H1 (cell line): ENCODE data around the gene RGS6. TPM values are rescaled to one million over a fixed set of nuclear protein-coding genes. Genes with fewer than 3 reads are reported as not detected.

Experiments
- CTCF ChIA-PET: fragments of 300-600 bp; sonication (Branson Sonifier 250); formaldehyde crosslinking; loops from one replicate; lab custom pipeline; 2021; ENCODE audit not compliant: partially characterized antibody; lab: Charles Lee
- POLR2A ChIA-PET: fragments of 300-600 bp; sonication (Branson Sonifier 250); formaldehyde crosslinking; loops from one replicate; lab custom pipeline; 2021; ENCODE audit warnings: inconsistent platforms; ENCODE audit not compliant: partially characterized antibody; lab: Charles Lee
- DNase-seq, 2 experiments: peaks; one replicate each; pipeline versions ENCODE4 v3.0.0 to v3.0.0-alpha.2; 2010 to 2022; ENCODE audit warnings: low spot score in 2 of 2, low read depth in 1 of 2, mixed read lengths in 1 of 2
- FAIRE-seq: peaks from 2 replicates; lab custom pipeline; 2011; peaks lifted over from hg19 to GRCh38; lab: Jason Lieb, UNC
- H2AFZ ChIP-seq: 2 replicates; pipeline ENCODE4 v1.8.1; 2012; ENCODE audit warnings: low read length, inconsistent platforms
- H2AK5ac ChIP-seq: 2 replicates; pipeline ENCODE4 v1.6.1; 2013; ENCODE audit warnings: low read depth, low read length
- H2BK120ac ChIP-seq: replicated peaks from 2 replicates; pipeline ENCODE3; 2013; ENCODE audit warnings: low read depth, low read length, inconsistent platforms
- H2BK12ac ChIP-seq: 2 replicates; pipeline ENCODE4 v1.6.1; 2013; ENCODE audit warnings: low read depth, low read length
- H2BK15ac ChIP-seq: 2 replicates; pipeline ENCODE4 v1.6.1; 2013; ENCODE audit warnings: low read length
- H2BK20ac ChIP-seq: 2 replicates; pipeline ENCODE4 v1.6.1; 2013; ENCODE audit warnings: low read length
- H2BK5ac ChIP-seq: 2 replicates; pipeline ENCODE4 v1.6.1; 2013; ENCODE audit warnings: low read depth, low read length
- H3K14ac ChIP-seq: 2 replicates; pipeline ENCODE4 v1.6.1; 2013; ENCODE audit warnings: inconsistent platforms; ENCODE audit not compliant: insufficient read length
- H3K18ac ChIP-seq: 2 replicates; pipeline ENCODE4 v1.6.1; 2013; ENCODE audit warnings: low read length; ENCODE audit errors: extremely low read depth
- H3K23ac ChIP-seq: 2 replicates; pipeline ENCODE4 v1.6.1; 2013; ENCODE audit warnings: inconsistent platforms; ENCODE audit not compliant: insufficient read length
- H3K23me2 ChIP-seq: 2 replicates; pipeline ENCODE4 v1.6.1; 2013; ENCODE audit warnings: low read depth, low read length
- H3K27ac ChIP-seq: 2 replicates; pipeline ENCODE4 v1.6.1; 2011; ENCODE audit warnings: low read depth, low read length, inconsistent platforms
- H3K27me3 ChIP-seq, 4 experiments: replicated peaks in 1 of 4; 1 replicate in 1 of 4; 2 replicates in 3 of 4; pipeline versions ENCODE4 v1.6.1 to v1.8.1; 2011 to 2013; ENCODE audit warnings: low read length in 3 of 4, mild to moderate bottlenecking in 3 of 4, inconsistent platforms in 2 of 4, mixed read lengths in 2 of 4, moderate library complexity in 1 of 4; ENCODE audit not compliant: control insufficient read depth in 3 of 4, insufficient read depth in 3 of 4; ENCODE audit errors: extremely low read depth in 1 of 4
- H3K36me3 ChIP-seq, 4 experiments: 2 replicates each; pipeline versions ENCODE4 v1.6.1 to v1.8.1; 2011 to 2013; ENCODE audit warnings: mild to moderate bottlenecking in 4 of 4, low read length in 3 of 4, moderate library complexity in 2 of 4, control low read depth in 1 of 4, inconsistent platforms in 1 of 4; ENCODE audit not compliant: insufficient read depth in 4 of 4, control insufficient read depth in 2 of 4
- H3K4ac ChIP-seq: replicated peaks from 2 replicates; pipeline ENCODE3; 2013; ENCODE audit warnings: low read length, low read depth, mixed read lengths, inconsistent platforms; ENCODE audit not compliant: insufficient read length
- H3K4me1 ChIP-seq, 4 experiments: replicated peaks in 1 of 4; 1 replicate in 1 of 4; 2 replicates in 3 of 4; pipeline versions ENCODE4 v1.6.1 to v1.8.1; 2011 to 2013; ENCODE audit warnings: low read length in 3 of 4, inconsistent platforms in 2 of 4, mixed read lengths in 1 of 4; ENCODE audit not compliant: insufficient read depth in 4 of 4, control insufficient read depth in 3 of 4
- H3K4me2 ChIP-seq, 2 experiments: 2 replicates each; pipeline versions ENCODE4 v1.6.1 to v1.8.1; 2011 to 2013; ENCODE audit warnings: low read depth in 2 of 2, low read length in 2 of 2, control low read depth in 1 of 2, inconsistent platforms in 1 of 2, mild to moderate bottlenecking in 1 of 2; ENCODE audit not compliant: insufficient read depth in 1 of 2
- H3K4me3 ChIP-seq, 4 experiments: fragments of 200-600, 300-600 bp in 1 of 4; sonication (generic), shearing (Covaris generic), sonication (Bioruptor Twin) in 1 of 4; 2 replicates each; pipeline versions ENCODE4 v1.5.1 to v1.8.1; 2011 to 2016; ENCODE audit warnings: low read length in 4 of 4, low read depth in 3 of 4, control low read depth in 2 of 4, inconsistent platforms in 2 of 4, mild to moderate bottlenecking in 2 of 4, mixed read lengths in 1 of 4, moderate library complexity in 1 of 4; ENCODE audit not compliant: insufficient read depth in 2 of 4; ENCODE audit errors: extremely low read depth in 1 of 4
- H3K56ac ChIP-seq: replicated peaks from 2 replicates; pipeline ENCODE3; 2013; ENCODE audit warnings: low read depth, mild to moderate bottlenecking, mixed read lengths, low read length, inconsistent platforms; ENCODE audit not compliant: insufficient read length
- H3K79me1 ChIP-seq: 2 replicates; pipeline ENCODE4 v1.6.1; 2013; ENCODE audit warnings: low read depth, low read length, control low read depth
- H3K79me2 ChIP-seq, 2 experiments: 2 replicates each; pipeline versions ENCODE4 v1.6.1 to v1.8.1; 2012 to 2013; ENCODE audit warnings: low read length in 2 of 2, mild to moderate bottlenecking in 2 of 2, inconsistent platforms in 1 of 2; ENCODE audit not compliant: insufficient read depth in 2 of 2, control insufficient read depth in 1 of 2
- H3K9ac ChIP-seq, 4 experiments: replicated peaks in 1 of 4; 1 replicate in 1 of 4; 2 replicates in 3 of 4; pipeline versions ENCODE4 v1.6.1 to v1.8.1; 2011 to 2013; ENCODE audit warnings: low read depth in 3 of 4, low read length in 3 of 4, control low read depth in 2 of 4, mild to moderate bottlenecking in 2 of 4, moderate library complexity in 2 of 4, inconsistent platforms in 1 of 4; ENCODE audit errors: extremely low read depth in 1 of 4
- H3K9me3 ChIP-seq, 2 experiments: 2 replicates each; pipeline versions ENCODE4 v1.6.1 to v1.8.1; 2012 to 2013; ENCODE audit warnings: mild to moderate bottlenecking in 2 of 2, moderate library complexity in 2 of 2, control low read depth in 1 of 2, inconsistent platforms in 1 of 2, low read depth in 1 of 2, low read length in 1 of 2, mixed read lengths in 1 of 2; ENCODE audit not compliant: insufficient read depth in 2 of 2
- H4K20me1 ChIP-seq, 2 experiments: replicated peaks in 1 of 2; 2 replicates each; pipeline versions ENCODE3 to v1.8.1; 2011 to 2013; ENCODE audit warnings: inconsistent platforms in 2 of 2, low read length in 2 of 2, mild to moderate bottlenecking in 1 of 2; ENCODE audit not compliant: insufficient read depth in 2 of 2, control insufficient read depth in 1 of 2
- H4K5ac ChIP-seq: 2 replicates; pipeline ENCODE4 v1.6.1; 2013; ENCODE audit warnings: low read length, low read depth, mixed read lengths, inconsistent platforms; ENCODE audit not compliant: insufficient read length
- H4K8ac ChIP-seq: 2 replicates; pipeline ENCODE4 v1.8.0; 2013; ENCODE audit warnings: mild to moderate bottlenecking, moderate library complexity, low read length, inconsistent platforms; ENCODE audit not compliant: insufficient read depth; ENCODE audit errors: extremely low read depth
- H4K91ac ChIP-seq: replicated peaks from 2 replicates; pipeline ENCODE3; 2013; ENCODE audit warnings: low read length, mixed read lengths, inconsistent platforms; ENCODE audit not compliant: insufficient read length
- CREB1 ChIP-seq: IDR thresholded peaks from 2 replicates; pipeline ENCODE4 v1.6.1; 2012; ENCODE audit warnings: inconsistent platforms
- EP300 ChIP-seq, 2 experiments: IDR thresholded peaks; 1 replicate in 1 of 2; 2 replicates in 1 of 2; pipeline ENCODE4 v1.6.1; 2011 to 2012; ENCODE audit warnings: low read depth in 2 of 2, low read length in 2 of 2, mild to moderate bottlenecking in 2 of 2, borderline replicate concordance in 1 of 2, inconsistent platforms in 1 of 2, moderate library complexity in 1 of 2
- FOSL1 ChIP-seq: IDR thresholded peaks from 2 replicates; pipeline ENCODE4 v1.6.1; 2011; ENCODE audit warnings: mild to moderate bottlenecking, low read depth, low read length, moderate library complexity; ENCODE audit not compliant: insufficient read depth
- HDAC6 ChIP-seq: IDR thresholded peaks from one replicate; pipeline ENCODE4 v1.7.1; 2012; ENCODE audit warnings: low read depth, mild to moderate bottlenecking, inconsistent platforms, low read length, moderate library complexity
- JUND ChIP-seq: IDR thresholded peaks from 2 replicates; pipeline ENCODE4 v1.6.1; 2011; ENCODE audit warnings: mild to moderate bottlenecking, improper control_type of control experiment, low read length
- KDM5A ChIP-seq: fragments of 200-600 bp; IDR thresholded peaks from 2 replicates; pipeline ENCODE4 v1.7.1; 2012; ENCODE audit warnings: mild to moderate bottlenecking, low read length, inconsistent platforms, mixed read lengths
- SUZ12 ChIP-seq: fragments of 200-600 bp; sonication (generic); IDR thresholded peaks from 2 replicates; pipeline ENCODE4 v1.6.1; 2012; ENCODE audit warnings: mild to moderate bottlenecking, inconsistent platforms, low read length, moderate library complexity, mixed read lengths
- TAF1 ChIP-seq: IDR thresholded peaks from 2 replicates; pipeline ENCODE4 v1.6.1; 2011; ENCODE audit warnings: mild to moderate bottlenecking, low read depth, low read length
- WGBS, 2 experiments: shearing (Covaris generic) in 1 of 2; methylation state at CpG; one replicate each; pipeline versions ENCODE4 v1.1.6 to v1.1.7; 2013 to 2015; ENCODE audit warnings: low lambda C conversion rate in 2 of 2, mixed read lengths in 2 of 2, inconsistent platforms in 1 of 2, low coverage in 1 of 2, missing lambda C conversion rate in 1 of 2; ENCODE audit not compliant: insufficient replicate concordance in 2 of 2, insufficient coverage in 1 of 2, insufficient read length in 1 of 2; ENCODE audit errors: extremely low coverage in 1 of 2, missing lambda C conversion rate in 1 of 2; 5-methylcytosine and 5-hydroxymethylcytosine counted together
- polyA plus RNA-seq, 7 experiments: library from polyadenylated mRNA; depleted of rRNA in 3 of 7; stranded (reverse) in 5 of 7; unstranded in 2 of 7; fragments of >200 nt in 5 of 7; fragments of 200-250 nt in 2 of 7; gene quantifications; 1 replicate in 5 of 7; 2 replicates in 1 of 7; 4 replicates in 1 of 7; pipeline versions ENCODE4 v1.2.1 to v1.2.3, GENCODE V29; 2011 to 2013; ENCODE audit warnings: missing spikeins in 2 of 7, mixed read lengths in 2 of 7
- total RNA-seq: library from RNA; stranded (reverse); fragmentation: NEBNext Ultra II Directional; extraction: Animal tissue kit (Norgen Biotek cat#: 25700); gene quantifications from 2 replicates; pipeline ENCODE4 v1.2.1, GENCODE V29; 2021
- TF ChIP-seq, protein P1 (sequence below): IDR thresholded peaks from 2 replicates; pipeline ENCODE4 v1.6.1; 2012; ENCODE audit warnings: low read length, inconsistent platforms
- TF ChIP-seq, protein P2 (sequence below): IDR thresholded peaks from 2 replicates; pipeline ENCODE4 v1.6.1; 2012; ENCODE audit warnings: inconsistent platforms

RGS6 gene
- total and polyA plus RNA-seq, 2 of the 8 experiments (the other 6 are each of a cell fraction or from before 2014, with no cell fraction given): 0.26 to 1.1 TPM

GRCh38 chr14:72237722-72238666 is 305.8 kb downstream of the RGS6 start:
- H3K9ac ChIP-seq: no peak overlapping the region
- no peak overlapping the region for H3K4ac ChIP-seq
- H2AFZ ChIP-seq: no peak overlapping the region
- no peaks in the 10 kb centered on the region for H3K79me1 ChIP-seq
- no peak overlapping the region for H4K5ac ChIP-seq
- ChIA-PET POLR2A (no interaction called here), CTCF (no interaction called here)
- no peak overlapping the region for H2BK120ac ChIP-seq
- H3K36me3 ChIP-seq: no peaks in the 10 kb centered on the region; a peak in 1 of 8 replicates
- no peaks in the 10 kb centered on the region for H3K79me2 ChIP-seq
- H3K27ac ChIP-seq: no peak overlapping the region
- no peak overlapping the region for H2AK5ac ChIP-seq
- H3K56ac ChIP-seq: no peak overlapping the region
- no peak overlapping the region for H3K4me2 ChIP-seq
- H3K4me3 ChIP-seq: no peak overlapping the region
- H3K23me2 ChIP-seq: no peaks in the 10 kb centered on the region
- no peak overlapping the region for H4K91ac ChIP-seq
- H3K27me3 ChIP-seq: no peaks in the 10 kb centered on the region
- FAIRE-seq (no peak), DNase-seq (no peak)
- no peak overlapping the region for H2BK5ac ChIP-seq
- no peaks in the 10 kb centered on the region; a peak in 1 of 7 replicates for H3K4me1 ChIP-seq
- H3K14ac ChIP-seq: no peak overlapping the region
- no peak overlapping the region for H2BK20ac ChIP-seq
- WGBS, 2 experiments: 80% methylated on average over 14 of the region's 14 CpGs; no CpG with 5 or more reads in 1 of the 2 experiments
- H4K8ac ChIP-seq: no peak overlapping the region
- H3K23ac ChIP-seq: no peak overlapping the region
- H4K20me1 ChIP-seq: no peaks in the 10 kb centered on the region
- no peak overlapping the region for H2BK15ac ChIP-seq
- H3K18ac ChIP-seq: no peak overlapping the region
- no peak overlapping the region for H2BK12ac ChIP-seq
- H3K9me3 ChIP-seq: peaks cover 4 to 6% of the 10 kb centered on the region in 2 experiments; a peak in 2 of 4 replicates
- TF ChIP-seq TAF1 (no peak), JUND (no peak), CREB1 (no peak), KDM5A (no peak), EP300 (IDR thresholded peaks at IDR 0.05; ENCODE audit: borderline replicate concordance in 1 of 2, low read depth in 2 of 2, low read length in 2 of 2) (no peak), FOSL1 (no peak), SUZ12 (no peak), HDAC6 (no peak)
- TF ChIP-seq, protein P1, sequence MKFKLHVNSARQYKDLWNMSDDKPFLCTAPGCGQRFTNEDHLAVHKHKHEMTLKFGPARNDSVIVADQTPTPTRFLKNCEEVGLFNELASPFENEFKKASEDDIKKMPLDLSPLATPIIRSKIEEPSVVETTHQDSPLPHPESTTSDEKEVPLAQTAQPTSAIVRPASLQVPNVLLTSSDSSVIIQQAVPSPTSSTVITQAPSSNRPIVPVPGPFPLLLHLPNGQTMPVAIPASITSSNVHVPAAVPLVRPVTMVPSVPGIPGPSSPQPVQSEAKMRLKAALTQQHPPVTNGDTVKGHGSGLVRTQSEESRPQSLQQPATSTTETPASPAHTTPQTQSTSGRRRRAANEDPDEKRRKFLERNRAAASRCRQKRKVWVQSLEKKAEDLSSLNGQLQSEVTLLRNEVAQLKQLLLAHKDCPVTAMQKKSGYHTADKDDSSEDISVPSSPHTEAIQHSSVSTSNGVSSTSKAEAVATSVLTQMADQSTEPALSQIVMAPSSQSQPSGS: no peak
- TF ChIP-seq, protein P2, sequence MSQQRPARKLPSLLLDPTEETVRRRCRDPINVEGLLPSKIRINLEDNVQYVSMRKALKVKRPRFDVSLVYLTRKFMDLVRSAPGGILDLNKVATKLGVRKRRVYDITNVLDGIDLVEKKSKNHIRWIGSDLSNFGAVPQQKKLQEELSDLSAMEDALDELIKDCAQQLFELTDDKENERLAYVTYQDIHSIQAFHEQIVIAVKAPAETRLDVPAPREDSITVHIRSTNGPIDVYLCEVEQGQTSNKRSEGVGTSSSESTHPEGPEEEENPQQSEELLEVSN: no peak
